Endothelial cell of umbilical vein (primary cell): ENCODE measurements around the gene SPAG6. TPM values are rescaled to one million over a fixed set of nuclear protein-coding genes. Genes with fewer than 3 reads are reported as not detected.

Experiments used
- BruUV-seq: library from RNA; stranded (reverse); fragments of 400-500 nt; replicated peaks from 2 replicates; lab custom pipeline; 2021; lab: Mats Ljungman, UMichigan
- CTCF ChIA-PET: fragments of 300-600, 350-600 bp; sonication (Branson Sonifier 250); formaldehyde crosslinking; loops from one replicate; lab custom pipeline; 2021; ENCODE audit warnings: antibody characterized with exemption, inconsistent platforms; lab: Charles Lee
- POLR2A ChIA-PET: fragments of 300-600, 350-600 bp; sonication (Branson Sonifier 250); formaldehyde crosslinking; loops from one replicate; lab custom pipeline; 2021; ENCODE audit warnings: antibody characterized with exemption, inconsistent platforms; lab: Charles Lee
- DNase-seq: peaks from one replicate; pipeline ENCODE4 v3.0.0-alpha.2; 2011; ENCODE audit warnings: low read depth, low spot score
- FAIRE-seq: peaks from 2 replicates; lab custom pipeline; 2011; peaks lifted over from hg19 to GRCh38; lab: Jason Lieb, UNC
- H2AFZ ChIP-seq: 2 replicates; pipeline ENCODE4 v1.6.0; 2012; ENCODE audit warnings: low read depth, low read length, control low read depth, inconsistent platforms
- H3K27ac ChIP-seq: 2 replicates; pipeline ENCODE4 v1.5.1; 2011; ENCODE audit warnings: low read depth, mild to moderate bottlenecking, control low read depth, low read length, moderate library complexity; ENCODE audit not compliant: insufficient read depth
- H3K27me3 ChIP-seq, 2 experiments: 2 replicates each; pipeline versions ENCODE4 v1.6.0 to v1.6.1; 2011; ENCODE audit warnings: low read length in 2 of 2, mixed read lengths in 1 of 2; ENCODE audit not compliant: control insufficient read depth in 2 of 2, insufficient read depth in 2 of 2
- H3K36me3 ChIP-seq, 2 experiments: 2 replicates in 1 of 2; 3 replicates in 1 of 2; pipeline ENCODE4 v1.5.1; 2011; ENCODE audit warnings: low read length in 2 of 2, mild to moderate bottlenecking in 1 of 2, moderate library complexity in 1 of 2; ENCODE audit not compliant: control insufficient read depth in 2 of 2, insufficient read depth in 2 of 2; ENCODE audit errors: extremely low read depth in 1 of 2
- H3K4me1 ChIP-seq: 3 replicates; pipeline ENCODE4 v1.5.1; 2011; ENCODE audit warnings: mild to moderate bottlenecking, low read length; ENCODE audit not compliant: control insufficient read depth, insufficient read depth; ENCODE audit errors: extremely low read depth
- H3K4me2 ChIP-seq: 2 replicates; pipeline ENCODE4 v1.6.1; 2011; ENCODE audit warnings: low read length, control low read depth, mixed read lengths; ENCODE audit not compliant: insufficient read depth
- H3K4me3 ChIP-seq, 3 experiments: fragments of 200-600 bp in 1 of 3; sonication (generic), shearing (Covaris generic) in 1 of 3; replicated peaks in 1 of 3; 2 replicates each; pipeline ENCODE4 v1.5.1; 2011 to 2016; ENCODE audit warnings: control low read depth in 3 of 3, low read length in 3 of 3, mild to moderate bottlenecking in 2 of 3, inconsistent platforms in 1 of 3, low read depth in 1 of 3, moderate library complexity in 1 of 3; ENCODE audit not compliant: insufficient read depth in 1 of 3
- H3K79me2 ChIP-seq: 2 replicates; pipeline ENCODE4 v1.6.0; 2012; ENCODE audit warnings: low read length, inconsistent platforms; ENCODE audit not compliant: control insufficient read depth, insufficient read depth
- H3K9ac ChIP-seq: replicated peaks from 2 replicates; pipeline ENCODE3; 2011; ENCODE audit warnings: low read length, control low read depth; ENCODE audit not compliant: insufficient read depth; ENCODE audit errors: extremely low read depth
- H3K9me1 ChIP-seq: replicated peaks from 3 replicates; pipeline ENCODE4 v1.6.0; 2011; ENCODE audit warnings: mild to moderate bottlenecking, low read length; ENCODE audit not compliant: control insufficient read depth, insufficient read depth; ENCODE audit errors: extremely low read depth
- H3K9me3 ChIP-seq: replicated peaks from 2 replicates; pipeline ENCODE4 v1.5.1; 2012; ENCODE audit warnings: low read length, inconsistent platforms; ENCODE audit not compliant: control insufficient read depth, insufficient read depth
- H4K20me1 ChIP-seq: replicated peaks from 2 replicates; pipeline ENCODE3; 2011; ENCODE audit warnings: mild to moderate bottlenecking, low read length; ENCODE audit not compliant: control insufficient read depth, insufficient read depth; ENCODE audit errors: extremely low read depth
- CTCF ChIP-seq, 2 donors: IDR thresholded peaks; 1 replicate in 1 of 2; 2 replicates in 1 of 2; pipeline ENCODE4 v1.5.1; 2011; ENCODE audit warnings: low read length in 2 of 2, mild to moderate bottlenecking in 2 of 2, moderate library complexity in 2 of 2, control low read depth in 1 of 2, inconsistent platforms in 1 of 2, low read depth in 1 of 2; ENCODE audit not compliant: insufficient read depth in 1 of 2; ENCODE audit errors: extremely low read depth in 1 of 2
- EZH2 ChIP-seq: IDR thresholded peaks from 2 replicates; pipeline ENCODE4 v1.6.1; 2012; ENCODE audit warnings: borderline replicate concordance, low read depth, mild to moderate bottlenecking, moderate library complexity, low read length, inconsistent platforms; ENCODE audit not compliant: severe bottlenecking
- FOS ChIP-seq: IDR thresholded peaks from 2 replicates; pipeline ENCODE4 v1.6.1; 2011; ENCODE audit warnings: mild to moderate bottlenecking, low read length, moderate library complexity, borderline replicate concordance; ENCODE audit not compliant: insufficient read depth
- GATA2 ChIP-seq: IDR thresholded peaks from 2 replicates; pipeline ENCODE4 v1.7.0; 2011; ENCODE audit warnings: low read depth, mild to moderate bottlenecking, moderate library complexity, mixed read lengths, low read length; ENCODE audit not compliant: insufficient read length, insufficient read depth
- JUN ChIP-seq: IDR thresholded peaks from 2 replicates; pipeline ENCODE4 v1.6.1; 2011; ENCODE audit warnings: borderline replicate concordance, low read depth; ENCODE audit not compliant: insufficient read length, insufficient read depth
- MAX ChIP-seq: IDR thresholded peaks from 2 replicates; pipeline ENCODE4 v1.6.1; 2011; ENCODE audit not compliant: insufficient read depth, insufficient read length
- MYC ChIP-seq: IDR thresholded peaks from one replicate; pipeline ENCODE4 v1.6.1; 2011; ENCODE audit warnings: mild to moderate bottlenecking, low read depth, low read length
- POLR2A ChIP-seq: IDR thresholded peaks from 2 replicates; pipeline ENCODE4 v1.6.1; 2012; ENCODE audit warnings: low read depth, mild to moderate bottlenecking, control low read depth, low read length
- POLR2AphosphoS5 ChIP-seq: IDR thresholded peaks from 2 replicates; pipeline ENCODE4 v1.6.1; 2012; ENCODE audit warnings: low read depth, mild to moderate bottlenecking, control low read depth, low read length, moderate library complexity; ENCODE audit not compliant: insufficient read depth
- dilution Hi-C: fragments of 300-500 bp; cut with MboI; formaldehyde crosslinking; loops from one replicate; pipeline ENCODE4 v1.15.0; 2019; ENCODE audit warnings: low sequenced_read_pairs; ENCODE audit not compliant: extremely low pct_ligation_motif_present
- intact Hi-C: fragments of 100-400 bp; cut with micrococcal nuclease; formaldehyde crosslinking; loops from one replicate; pipeline ENCODE4 v1.10.0; 2022
- polyA plus RNA-seq, 4 experiments: library from polyadenylated mRNA; depleted of rRNA in 3 of 4; stranded (reverse) in 3 of 4; unstranded in 1 of 4; fragments of >200 nt; gene quantifications; 2 replicates each; pipeline versions ENCODE4 v1.2.1 to v1.2.3, GENCODE V29; 2011 to 2012; ENCODE audit warnings: missing spikeins in 1 of 4
- total RNA-seq: library from RNA; stranded (reverse); gene quantifications from 2 replicates; pipeline ENCODE4 v1.2.3, GENCODE V29; 2021

The SPAG6 gene
- total and polyA plus RNA-seq, 2 donors (not counting 3 experiments of a cell fraction or from before 2014, with no cell fraction given): not detected

- Histone ChIP-seq H3K4me1 (peaks cover 21% of the 10 kb centered on the region), H4K20me1 (peaks cover 4% of the 10 kb centered on the region), H3K79me2 (no peaks in the 10 kb centered on the region), H2AFZ (no peak overlapping the region), H3K9me1 (no peaks in the 10 kb centered on the region), H3K4me2 (no peak overlapping the region), H3K36me3 (no peaks in the 10 kb centered on the region), H3K27ac (no peak overlapping the region), H3K9ac (no peak overlapping the region), H3K4me3 (no peak overlapping the region), H3K9me3 (no peaks in the 10 kb centered on the region), H3K27me3 (peaks cover 14 to 19% of the 10 kb centered on the region in 2 experiments)
- intact Hi-C loops: loop anchor here (5.0 to 10.0 kb wide), 3 partner anchors 396 to 821 kb away; partner anchors contain the start of genes MSRB2 and PIP4K2A
- dilution Hi-C loops: no loop called here
- BruUV-seq: no TSS peak
- TF ChIP-seq FOS (no peak), MAX (no peak), MYC (no peak), EZH2 (no peak), POLR2AphosphoS5 (no peak), JUN (no peak), POLR2A (no peak), CTCF (IDR thresholded peaks at IDR 0.05; ENCODE audit: extremely low read depth in 1 of 2, insufficient read depth in 1 of 2, low read depth in 1 of 2, low read length in 2 of 2) (no peak), GATA2 (no peak)
- POLR2A ChIA-PET: interaction anchor here (0.6 kb wide), 1 partner anchor 730 kb away, joined by 4 read pairs; no protein-coding TSS in a partner anchor
- FAIRE-seq (no peak), DNase-seq (no peak)
- CTCF ChIA-PET: interaction anchor here (1.1 to 1.3 kb wide), 2 partner anchors 89 to 664 kb away, joined by 3 read pairs; no protein-coding TSS in a partner anchor
Measured at GRCh38 chr10:22318772-22319171, 26.5 kb upstream of the SPAG6 start.
